Activated T-helper 17 cell treated with anti-CD3 and anti-CD28 coated beads, Interleukin-2, amount 50 U/mL, for 72 hours (primary cell): ENCODE measurements around the gene TADA2B. TPM values are rescaled to one million over a fixed set of nuclear protein-coding genes. Genes with fewer than 3 reads are reported as not detected.
A peak's percentile ranks its signal among the peaks of the same experiment; 100 is the strongest.

Source experiments
- ATAC-seq: fragments of 150-1000 bp; cut with Tn5 transposase; replicated peaks from 2 replicates; pipeline ENCODE4 v1.10.0; 2021; ENCODE audit warnings: mild to moderate bottlenecking, moderate library complexity
- H3K27ac Mint-ChIP-seq: one replicate; pipeline ENCODE4 v1.8.0; 2022; ENCODE audit warnings: mixed read lengths
- H3K27me3 Mint-ChIP-seq: one replicate; pipeline ENCODE4 v1.8.0; 2022; ENCODE audit warnings: mixed read lengths
- H3K36me3 Mint-ChIP-seq: one replicate; pipeline ENCODE4 v1.8.0; 2022; ENCODE audit warnings: low read depth, mild to moderate bottlenecking, mixed read lengths
- H3K4me1 Mint-ChIP-seq: one replicate; pipeline ENCODE4 v1.8.0; 2022; ENCODE audit warnings: mixed read lengths
- H3K4me3 Mint-ChIP-seq: one replicate; pipeline ENCODE4 v1.8.0; 2022; ENCODE audit warnings: mild to moderate bottlenecking, mixed read lengths
- H3K9me3 Mint-ChIP-seq: one replicate; pipeline ENCODE4 v1.8.0; 2022; ENCODE audit warnings: mixed read lengths
- total RNA-seq, 2 donors: library from RNA; stranded (reverse); gene quantifications; one replicate each; pipeline ENCODE4 v1.2.3, GENCODE V29; 2022

TADA2B gene
- total RNA-seq, 2 donors from 2014 or later: 8.5 to 13.0 TPM

DNA sequence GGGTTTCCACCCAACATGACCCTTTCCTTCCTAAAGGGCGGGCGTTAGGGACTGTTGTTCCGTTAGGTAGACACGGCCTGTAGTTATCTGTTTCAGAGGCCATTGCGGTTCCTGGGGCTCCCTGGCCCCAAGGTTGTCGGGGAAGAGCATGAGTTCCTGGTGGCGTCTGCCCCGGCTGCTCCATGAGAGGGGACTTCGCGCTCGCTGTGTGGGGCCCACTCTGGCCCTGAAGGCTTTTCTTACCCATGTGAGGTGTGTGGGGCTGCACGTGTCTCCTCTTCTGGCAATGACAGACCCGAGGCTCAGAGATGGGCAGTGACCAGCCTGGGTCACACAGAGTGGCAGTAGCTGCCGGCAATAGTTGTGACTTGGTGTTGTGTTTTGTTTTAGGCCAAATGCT, 9.1 kb downstream of the TADA2B start:
- Mint-ChIP-seq H3K27ac (peak overlapping the region; percentile 70), H3K4me1 (peaks cover 9% of the 10 kb centered on the region), H3K27me3 (no peaks in the 10 kb centered on the region), H3K9me3 (no peaks in the 10 kb centered on the region), H3K36me3 (peaks cover 30% of the 10 kb centered on the region), H3K4me3 (no peak overlapping the region)
- no peak for ATAC-seq

DNA sequence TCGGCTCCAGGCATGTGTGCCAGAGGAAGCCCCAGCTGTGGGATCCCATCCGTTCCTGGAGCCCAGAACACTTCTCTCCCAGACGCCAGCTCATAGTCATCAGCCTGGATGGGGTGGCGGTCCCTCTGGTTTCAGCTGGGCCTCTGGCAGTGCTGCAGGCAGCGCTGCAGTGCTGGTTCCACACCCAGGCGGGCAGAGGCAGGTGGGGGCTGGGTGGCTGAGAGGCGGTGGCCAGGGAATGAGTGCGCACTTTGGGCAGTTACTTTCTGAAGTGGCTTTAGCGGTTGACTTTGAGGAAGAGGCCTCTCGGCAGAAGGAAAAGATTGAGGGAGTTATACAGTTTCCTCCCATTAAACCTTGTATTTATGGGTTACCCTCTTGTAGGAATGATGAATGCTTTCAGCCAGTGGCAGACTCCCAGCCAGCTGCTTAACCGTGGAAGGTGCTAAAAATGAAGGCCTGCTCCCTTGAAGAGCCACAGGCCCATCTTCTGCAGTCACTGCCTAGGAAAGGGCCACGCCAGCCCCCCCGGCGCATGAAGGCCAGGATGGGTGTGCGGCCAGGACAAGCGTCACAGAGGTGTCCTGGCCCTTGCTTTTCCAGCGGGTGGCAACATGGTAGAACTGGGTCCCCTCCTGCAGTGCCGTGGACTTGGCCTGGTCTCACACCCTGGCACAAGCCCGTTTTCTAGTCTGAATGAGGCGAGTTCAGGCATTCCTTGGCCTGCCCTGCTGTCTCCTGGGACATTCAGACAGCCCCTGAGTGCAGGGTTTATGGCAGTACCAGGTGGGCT, 9.9 kb downstream of the TADA2B start:
- Mint-ChIP-seq H3K4me3 (no peak overlapping the region), H3K36me3 (peaks cover 38% of the 10 kb centered on the region), H3K27me3 (no peaks in the 10 kb centered on the region), H3K4me1 (peaks cover 7% of the 10 kb centered on the region), H3K27ac (peak overlapping the region; percentile 70), H3K9me3 (no peaks in the 10 kb centered on the region)
- ATAC-seq: peak; percentile 35

DNA sequence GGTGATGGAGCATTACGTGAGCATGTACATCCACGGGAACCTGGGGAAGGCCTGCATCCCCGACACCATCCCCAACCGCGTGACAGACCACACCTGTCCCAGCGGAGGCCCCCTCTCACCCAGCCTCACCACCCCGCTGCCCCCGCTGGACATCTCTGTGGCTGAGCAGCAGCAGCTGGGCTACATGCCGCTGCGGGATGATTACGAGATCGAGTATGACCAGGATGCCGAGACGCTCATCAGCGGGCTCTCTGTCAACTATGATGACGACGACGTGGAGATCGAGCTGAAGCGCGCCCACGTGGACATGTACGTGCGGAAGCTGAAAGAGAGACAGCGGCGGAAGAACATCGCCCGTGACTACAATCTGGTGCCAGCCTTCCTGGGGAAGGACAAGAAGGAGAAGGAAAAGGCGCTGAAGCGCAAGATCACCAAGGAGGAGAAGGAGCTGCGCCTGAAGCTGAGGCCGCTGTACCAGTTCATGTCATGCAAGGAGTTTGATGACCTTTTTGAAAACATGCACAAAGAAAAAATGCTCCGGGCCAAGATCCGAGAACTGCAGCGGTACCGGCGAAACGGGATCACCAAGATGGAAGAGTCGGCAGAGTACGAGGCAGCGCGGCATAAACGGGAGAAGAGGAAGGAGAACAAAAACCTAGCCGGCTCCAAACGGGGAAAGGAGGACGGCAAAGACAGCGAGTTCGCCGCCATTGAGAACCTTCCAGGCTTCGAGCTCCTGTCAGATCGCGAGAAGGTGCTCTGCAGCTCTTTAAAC, 11.1 kb downstream of the TADA2B start:
- no peaks in the 10 kb centered on the region for H3K9me3 Mint-ChIP-seq
- peaks cover 49% of the 10 kb centered on the region for H3K36me3 Mint-ChIP-seq
- no peak overlapping the region for H3K4me3 Mint-ChIP-seq
- H3K27me3 Mint-ChIP-seq: no peaks in the 10 kb centered on the region
- peak overlapping the region; percentile 70 for H3K27ac Mint-ChIP-seq
- no peak for ATAC-seq
- peaks cover 11% of the 10 kb centered on the region for H3K4me1 Mint-ChIP-seq

DNA sequence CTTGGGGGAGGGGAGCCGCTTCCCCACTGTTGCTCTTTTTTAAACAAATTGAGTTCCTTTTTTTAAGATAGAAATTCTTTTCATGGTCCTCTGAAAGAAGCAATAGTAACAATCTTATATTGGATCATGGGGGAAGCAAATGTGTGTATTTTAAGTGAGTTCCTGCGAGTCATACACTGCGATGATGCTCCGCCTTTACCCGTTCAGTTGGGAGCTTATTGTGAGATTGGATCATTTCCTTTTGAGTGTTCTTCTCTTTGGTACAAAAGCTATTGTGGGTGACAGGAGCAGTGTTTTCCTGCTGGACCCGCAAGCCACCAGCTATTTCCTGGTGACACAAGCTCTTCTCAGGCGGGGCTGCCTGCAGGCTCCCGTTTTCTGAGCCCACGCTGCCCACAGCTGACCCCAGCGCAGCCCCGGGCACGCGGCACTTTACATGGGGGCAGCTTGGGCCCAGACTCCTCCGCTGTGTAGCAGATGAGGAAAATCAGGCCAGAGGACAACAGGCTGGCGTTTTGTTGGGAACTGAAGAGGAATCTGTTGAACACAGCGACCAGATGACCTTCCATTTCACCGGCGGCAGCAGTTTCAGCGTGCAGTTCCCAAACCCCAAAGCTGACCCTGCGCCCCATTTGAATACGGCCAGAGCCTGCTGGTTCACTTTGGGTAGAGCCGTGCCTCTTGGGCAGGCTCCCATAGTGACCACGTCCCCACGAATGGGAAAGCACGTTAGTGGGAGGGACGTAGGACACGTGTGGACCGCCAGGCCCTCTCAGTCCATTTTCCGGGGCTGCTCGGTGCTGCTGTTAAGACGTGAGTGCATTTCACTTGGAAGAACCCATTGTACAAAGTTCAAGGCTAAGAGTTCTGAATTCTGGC, 12.2 kb downstream of the TADA2B start:
- H3K27me3 Mint-ChIP-seq: no peaks in the 10 kb centered on the region
- H3K4me1 Mint-ChIP-seq: peaks cover 11% of the 10 kb centered on the region
- H3K36me3 Mint-ChIP-seq: peaks cover 60% of the 10 kb centered on the region
- no peak for ATAC-seq
- no peak overlapping the region for H3K27ac Mint-ChIP-seq
- H3K4me3 Mint-ChIP-seq: no peak overlapping the region
- H3K9me3 Mint-ChIP-seq: no peaks in the 10 kb centered on the region

DNA sequence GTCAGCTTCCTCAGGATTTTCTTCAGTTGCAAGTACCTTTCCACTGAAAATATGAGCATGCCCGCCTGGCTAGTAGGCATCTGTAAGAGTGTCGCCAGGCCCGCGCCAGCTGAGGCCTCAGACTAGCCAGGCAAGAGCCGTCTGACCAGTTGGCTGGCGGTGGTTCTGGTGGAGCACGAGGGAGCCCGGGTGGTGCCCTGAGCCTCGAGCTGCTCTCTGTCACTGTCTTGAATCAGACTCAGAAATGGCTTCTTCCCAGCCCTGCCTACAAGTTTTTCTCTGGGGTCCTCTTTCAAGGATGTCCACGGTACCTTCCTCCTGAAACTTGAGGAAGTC, 12.8 kb downstream of the TADA2B start:
- Mint-ChIP-seq H3K27ac (no peak overlapping the region), H3K9me3 (no peaks in the 10 kb centered on the region), H3K36me3 (peaks cover 66% of the 10 kb centered on the region), H3K4me1 (peaks cover 11% of the 10 kb centered on the region), H3K27me3 (no peaks in the 10 kb centered on the region), H3K4me3 (no peak overlapping the region)
- no peak for ATAC-seq

DNA sequence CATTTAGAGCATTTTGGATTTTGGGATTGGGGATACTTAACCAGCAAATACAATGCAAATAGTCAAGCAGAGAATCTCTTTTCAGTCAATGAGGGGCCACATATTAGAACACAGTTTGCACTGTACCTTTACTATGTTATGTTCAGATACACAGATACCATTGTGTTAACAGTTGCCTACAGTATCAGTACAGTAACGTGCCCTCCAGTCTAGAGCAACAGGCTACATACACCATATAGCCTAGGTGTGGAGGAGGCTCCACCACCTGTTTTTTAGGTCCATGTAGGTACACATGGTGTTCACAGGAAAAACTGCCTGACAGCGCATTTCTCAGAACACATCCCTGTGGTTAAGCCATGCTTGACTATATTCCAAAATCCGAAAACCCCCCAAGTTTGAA, 15.6 kb downstream of the TADA2B start:
- Mint-ChIP-seq H3K9me3 (no peaks in the 10 kb centered on the region), H3K27ac (no peak overlapping the region), H3K4me3 (no peak overlapping the region), H3K36me3 (peaks cover 92% of the 10 kb centered on the region), H3K4me1 (peaks cover 14% of the 10 kb centered on the region), H3K27me3 (no peaks in the 10 kb centered on the region)
- ATAC-seq: no peak

DNA sequence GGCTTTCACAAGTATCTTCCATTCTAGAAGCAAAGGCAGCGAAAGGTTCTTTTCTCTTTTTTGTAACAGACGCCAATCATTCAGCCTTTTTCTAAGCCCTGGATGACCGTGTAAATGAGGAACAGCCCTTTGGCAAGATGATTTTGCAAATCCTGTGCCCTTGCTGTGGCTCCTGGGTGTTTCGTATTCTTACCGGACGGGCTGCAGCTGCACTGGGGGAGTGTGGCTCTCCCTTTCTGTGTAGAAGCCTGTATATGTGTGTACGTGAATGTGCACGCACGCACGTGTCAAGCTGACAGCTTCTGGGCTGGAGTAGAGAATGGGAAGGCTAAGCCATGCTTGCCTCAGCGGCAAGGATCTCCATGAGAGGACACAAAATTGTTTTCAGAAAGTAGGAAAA, 16.5 kb downstream of the TADA2B start:
- Mint-ChIP-seq H3K27me3 (no peaks in the 10 kb centered on the region), H3K27ac (no peak overlapping the region), H3K36me3 (peaks cover 92% of the 10 kb centered on the region), H3K4me1 (peaks cover 11% of the 10 kb centered on the region), H3K9me3 (no peaks in the 10 kb centered on the region), H3K4me3 (no peak overlapping the region)
- ATAC-seq: no peak

DNA sequence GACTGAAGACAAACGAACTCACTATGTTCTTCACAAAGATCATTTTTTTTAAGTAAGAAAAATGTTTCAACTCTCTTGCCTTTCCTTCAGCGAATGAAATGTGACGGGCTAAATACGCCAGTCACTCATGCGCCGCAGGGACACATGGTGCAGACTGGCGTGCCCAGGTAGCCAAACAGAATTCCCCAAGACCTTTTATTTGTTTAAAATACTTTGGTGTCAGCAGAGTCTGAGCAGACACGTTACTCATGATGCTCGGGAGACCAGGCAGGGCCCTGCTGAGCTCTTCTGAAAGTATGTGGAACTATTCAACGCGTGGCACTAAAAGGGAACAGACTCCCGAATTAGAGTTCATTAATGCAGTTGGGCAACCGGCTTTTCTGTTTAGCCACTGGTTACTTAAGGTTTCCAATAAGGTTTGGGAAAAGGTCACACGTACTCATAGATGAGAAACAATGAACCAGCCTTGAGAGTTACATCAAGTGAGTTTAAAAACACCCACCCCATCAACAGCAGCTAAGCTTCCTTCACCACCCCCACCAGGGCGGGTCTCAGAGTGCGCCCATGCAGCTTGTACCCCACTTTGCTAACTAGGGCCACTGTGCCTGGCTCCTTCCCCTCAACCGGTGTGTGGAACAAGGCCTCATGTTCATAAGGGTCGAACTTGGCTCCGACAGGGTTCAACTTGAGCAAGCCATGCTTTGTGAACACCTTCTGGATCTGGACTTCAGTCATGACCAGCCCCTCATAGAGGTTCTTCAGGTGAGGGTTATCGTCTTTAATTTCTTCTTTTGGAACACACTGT, 17.4 kb downstream of the TADA2B start:
- H3K4me1 Mint-ChIP-seq: peaks cover 14% of the 10 kb centered on the region
- peaks cover 92% of the 10 kb centered on the region for H3K36me3 Mint-ChIP-seq
- H3K4me3 Mint-ChIP-seq: no peak overlapping the region
- H3K27me3 Mint-ChIP-seq: no peaks in the 10 kb centered on the region
- no peak overlapping the region for H3K27ac Mint-ChIP-seq
- H3K9me3 Mint-ChIP-seq: no peaks in the 10 kb centered on the region
- ATAC-seq: no peak

DNA sequence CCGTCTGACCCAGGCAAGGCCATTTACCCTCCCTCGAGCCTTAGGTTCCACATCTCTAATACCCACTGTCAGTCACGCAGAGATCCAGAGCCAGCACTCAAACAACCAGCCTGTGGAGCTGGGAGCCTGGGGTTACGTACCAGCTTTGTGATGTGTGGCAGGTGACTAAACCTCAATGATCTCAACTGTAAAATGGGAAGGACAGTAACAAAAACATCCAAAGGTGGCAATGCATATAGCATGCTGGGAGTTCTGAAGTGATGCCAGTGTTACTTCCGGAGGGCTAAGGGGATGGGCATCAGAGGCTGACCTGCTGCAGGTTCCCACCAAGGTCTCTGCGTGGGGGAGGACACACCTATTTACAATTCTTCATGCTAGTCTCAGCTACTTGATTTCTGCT, 18.6 kb downstream of the TADA2B start:
- H3K36me3 Mint-ChIP-seq: peaks cover 95% of the 10 kb centered on the region
- no peaks in the 10 kb centered on the region for H3K9me3 Mint-ChIP-seq
- H3K4me3 Mint-ChIP-seq: no peak overlapping the region
- H3K27me3 Mint-ChIP-seq: no peaks in the 10 kb centered on the region
- H3K4me1 Mint-ChIP-seq: peaks cover 16% of the 10 kb centered on the region
- ATAC-seq: no peak
- H3K27ac Mint-ChIP-seq: no peak overlapping the region

DNA sequence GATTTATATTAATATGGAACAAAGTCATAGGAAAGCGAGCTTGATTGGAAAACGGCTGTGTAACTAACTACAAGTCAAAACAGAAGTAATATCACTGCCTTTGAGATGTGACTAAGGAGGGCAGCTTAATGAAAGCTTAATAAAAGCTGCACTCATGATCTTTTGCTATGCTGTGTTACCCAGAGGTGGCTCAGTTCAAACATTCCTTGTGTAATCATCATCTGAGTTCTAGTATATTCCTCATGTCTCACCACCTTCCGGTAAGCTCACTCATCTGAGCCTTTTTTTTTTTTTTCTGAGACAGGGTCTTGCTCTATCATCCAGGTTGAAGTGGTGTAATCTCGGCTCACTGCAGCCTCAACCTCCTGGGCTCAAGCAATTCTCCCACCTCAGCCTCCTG, 19.6 kb downstream of the TADA2B start:
- H3K27ac Mint-ChIP-seq: no peak overlapping the region
- H3K9me3 Mint-ChIP-seq: no peaks in the 10 kb centered on the region
- peaks cover 99% of the 10 kb centered on the region for H3K36me3 Mint-ChIP-seq
- H3K4me3 Mint-ChIP-seq: no peak overlapping the region
- ATAC-seq: no peak
- H3K27me3 Mint-ChIP-seq: no peaks in the 10 kb centered on the region
- peaks cover 16% of the 10 kb centered on the region for H3K4me1 Mint-ChIP-seq

DNA sequence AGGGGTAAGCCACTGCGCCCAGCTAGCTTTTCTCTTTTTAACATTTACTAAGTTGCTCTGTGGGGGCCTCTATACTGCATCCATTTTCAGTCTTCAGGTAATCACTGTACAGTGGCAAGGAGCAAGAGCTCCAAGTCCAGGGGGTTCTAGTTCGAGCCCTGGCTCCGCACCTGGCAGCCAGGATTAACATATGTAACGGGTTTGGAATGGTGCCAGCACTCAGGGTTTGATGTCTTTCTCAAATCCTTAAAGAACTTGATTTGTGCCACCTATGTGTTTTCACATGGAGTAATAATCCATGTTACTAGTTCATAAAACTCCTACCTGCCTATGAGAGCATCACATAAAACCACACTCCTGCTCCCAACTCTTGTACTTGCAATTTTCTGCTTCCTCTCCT, 20.2 kb downstream of the TADA2B start:
- peaks cover 15% of the 10 kb centered on the region for H3K4me1 Mint-ChIP-seq
- no peak overlapping the region for H3K4me3 Mint-ChIP-seq
- peaks cover 97% of the 10 kb centered on the region for H3K36me3 Mint-ChIP-seq
- H3K27me3 Mint-ChIP-seq: no peaks in the 10 kb centered on the region
- ATAC-seq: no peak
- H3K27ac Mint-ChIP-seq: peak overlapping the region; percentile 25
- no peaks in the 10 kb centered on the region for H3K9me3 Mint-ChIP-seq

DNA sequence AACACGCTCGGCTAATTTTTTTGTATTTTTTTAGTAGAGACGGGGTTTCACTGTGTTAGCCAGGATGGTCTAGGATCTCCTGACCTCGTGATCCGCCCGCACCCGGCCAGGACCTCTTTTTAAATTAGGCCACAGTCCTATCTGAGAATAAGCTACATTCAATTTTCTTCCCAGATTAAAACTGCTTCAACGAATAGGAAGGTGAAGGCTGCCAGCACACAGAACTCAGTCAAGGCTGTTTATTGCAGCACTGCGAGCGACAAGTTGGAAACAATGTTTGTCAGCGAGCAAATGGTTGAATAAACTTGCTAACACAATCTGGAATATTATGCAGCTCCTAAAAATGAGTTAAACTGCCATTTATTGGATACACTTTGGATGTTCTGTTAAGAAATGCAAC, 22.8 kb downstream of the TADA2B start:
- H3K9me3 Mint-ChIP-seq: no peaks in the 10 kb centered on the region

DNA sequence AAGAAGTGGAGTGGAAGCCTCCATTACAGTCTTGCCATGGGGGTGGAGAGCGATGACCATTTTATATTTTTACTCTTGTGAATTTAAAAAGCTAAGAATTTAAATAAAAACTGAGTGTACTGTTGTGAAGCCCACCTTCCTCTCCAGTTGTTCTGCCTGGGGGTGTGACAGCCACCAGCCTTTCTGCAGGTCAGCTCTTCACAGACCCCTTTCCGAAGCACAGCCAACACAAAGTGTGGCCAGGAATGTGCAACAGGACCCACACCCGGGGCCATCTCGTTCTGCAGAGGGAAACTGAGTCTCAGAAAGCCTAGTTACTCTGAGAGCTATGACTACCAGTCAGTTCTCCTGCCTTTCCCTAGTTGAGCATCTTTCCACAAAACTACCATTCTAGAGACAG, 23.3 kb downstream of the TADA2B start:
- Mint-ChIP-seq H3K36me3 (peaks cover 66% of the 10 kb centered on the region), H3K4me3 (peak overlapping the region; percentile 97), H3K27me3 (no peaks in the 10 kb centered on the region), H3K4me1 (peaks cover 9% of the 10 kb centered on the region), H3K9me3 (no peaks in the 10 kb centered on the region), H3K27ac (peak overlapping the region; percentile 94)
- no peak for ATAC-seq

More for the DNA sequence above, 22.8 kb downstream of the TADA2B start:
- H3K4me3 Mint-ChIP-seq: peak overlapping the region; percentile 97
- peaks cover 71% of the 10 kb centered on the region for H3K36me3 Mint-ChIP-seq
- H3K27me3 Mint-ChIP-seq: no peaks in the 10 kb centered on the region
- peaks cover 9% of the 10 kb centered on the region for H3K4me1 Mint-ChIP-seq
- H3K27ac Mint-ChIP-seq: no peak overlapping the region
- ATAC-seq: no peak

DNA sequence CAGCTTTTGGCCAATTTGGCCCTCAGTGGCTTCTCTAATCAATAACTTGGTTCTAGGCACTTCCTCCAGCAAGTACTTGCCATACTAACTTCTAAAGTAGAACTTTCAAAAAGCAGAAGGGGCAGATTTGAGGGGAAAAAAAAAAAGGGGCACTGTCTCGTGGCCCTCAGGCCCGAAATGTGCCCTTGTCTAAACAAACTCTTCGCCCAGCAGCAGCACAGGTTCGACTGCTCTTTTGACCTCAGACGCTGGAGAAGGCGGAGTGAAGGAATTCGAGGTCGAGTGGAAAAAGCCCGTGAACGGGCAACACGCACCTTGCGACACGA, 23.9 kb downstream of the TADA2B start:
- ATAC-seq: no peak
- H3K9me3 Mint-ChIP-seq: no peaks in the 10 kb centered on the region
- peak overlapping the region; percentile 97 for H3K4me3 Mint-ChIP-seq
- peak overlapping the region; percentile 94 for H3K27ac Mint-ChIP-seq
- peaks cover 9% of the 10 kb centered on the region for H3K4me1 Mint-ChIP-seq
- H3K27me3 Mint-ChIP-seq: no peaks in the 10 kb centered on the region
- peaks cover 60% of the 10 kb centered on the region for H3K36me3 Mint-ChIP-seq
